Adrenal gland (tissue), 12 donors: ENCODE results near the gene IMMP2L. TPM values are rescaled to one million over a fixed set of nuclear protein-coding genes. Genes with fewer than 3 reads are reported as not detected.

ENCODE experiments used
- DNase-seq, 7 donors: peaks; one replicate each; pipeline ENCODE4 v3.0.0-alpha.2; 2019 to 2020
- H3K27ac ChIP-seq, 5 donors: fragments of 200-600 bp; sonication (generic) in 4 of 5; 1 replicate in 3 of 5; 2 replicates in 2 of 5; pipeline versions ENCODE4 v1.5.1 to v1.8.0; 2016 to 2020; ENCODE audit warnings: mild to moderate bottlenecking in 1 of 5
- H3K27me3 ChIP-seq: fragments of 200-600 bp; 2 replicates; pipeline ENCODE4 v1.8.0; 2021
- H3K36me3 ChIP-seq, 2 donors: fragments of 200-600 bp; replicated peaks in 1 of 2; 1 replicate in 1 of 2; 2 replicates in 1 of 2; pipeline versions ENCODE4 v1.5.1 to v1.8.0; 2018 to 2022
- H3K4me1 ChIP-seq, 2 donors: fragments of 200-600 bp; replicated peaks in 1 of 2; 1 replicate in 1 of 2; 2 replicates in 1 of 2; pipeline versions ENCODE4 v1.5.1 to v1.8.0; 2018 to 2021
- H3K4me3 ChIP-seq, 4 donors: fragments of 200-600 bp; sonication (generic) in 3 of 4; one replicate each; pipeline ENCODE4 v1.5.1; 2016 to 2018
- H3K9me3 ChIP-seq, 3 donors: fragments of 200-600 bp; sonication (generic) in 1 of 3; replicated peaks in 1 of 3; 1 replicate in 2 of 3; 2 replicates in 1 of 3; pipeline versions ENCODE4 v1.5.1 to v1.8.0; 2016 to 2021
- POLR2A ChIP-seq, 2 donors: fragments of 450-650 bp; IDR thresholded peaks; one replicate each; pipeline ENCODE4 v1.6.1; 2017; ENCODE audit warnings: antibody characterized with exemption in 2 of 2, mild to moderate bottlenecking in 2 of 2, moderate library complexity in 1 of 2
- WGBS, 4 donors: extraction: QIAGEN DNeasy Blood & Tissue Kit in 2 of 4; methylation state at CpG; one replicate each; pipeline versions ENCODE4 v1.1.5 to v1.1.7; 2013 to 2017; 5-methylcytosine and 5-hydroxymethylcytosine counted together
- intact Hi-C, 2 donors: fragments of 100-400 bp; cut with DNase I; formaldehyde crosslinking; loops; one replicate each; pipeline versions ENCODE4 v1.14.1 to v1.15.0; 2022 to 2023
- polyA plus RNA-seq, 3 donors: library from polyadenylated mRNA; stranded (reverse); fragments of 200-250 nt in 2 of 3; fragments of 350-450 nt in 1 of 3; fragmentation: Illumina TruSeq in 1 of 3; extraction: RNeasy Lipid Tissue Mini Kit (QIAGEN cat#74804) in 1 of 3; gene quantifications; one replicate each; pipeline ENCODE4 v1.2.3, GENCODE V29; 2013 to 2014
- total RNA-seq, 9 donors: library from RNA; depleted of rRNA in 4 of 9; stranded (reverse); fragments of >200 nt in 4 of 9; fragments of 120-200 nt in 1 of 9; fragmentation: NEBNext Ultra II Directional in 1 of 9; extraction: Animal tissue kit (Norgen Biotek cat#: 25700) in 1 of 9; gene quantifications; one replicate each; pipeline versions ENCODE4 v1.1.0 to v1.2.4, GENCODE V29; 2013 to 2023
- TF ChIP-seq, protein P1 (sequence below), 6 experiments: fragments of 450-650 bp in 4 of 6; fragments of 200-600 bp in 2 of 6; sonication (generic) in 1 of 6; IDR thresholded peaks; 1 replicate in 5 of 6; 2 replicates in 1 of 6; pipeline versions ENCODE4 v1.5.1 to v1.8.0; 2016 to 2021; ENCODE audit warnings: antibody characterized with exemption in 6 of 6, mild to moderate bottlenecking in 2 of 6, moderate library complexity in 1 of 6
- donor health status: healthy with polysubstance abuse.
- donor health status: Bipolar disorder and iron deficiency.
- donor health status: DM: yes; HTN: yes; CAD: no.
- donor health status: DM: no; HTN: no; CAD: no.
- donor health status: DM: no; HTN: no; CAD: no.
- donor health status: DM: yes; HTN: yes; CAD: no.

The IMMP2L gene
- total and polyA plus RNA-seq, 12 donors, result 13.4 to 34.1 (median 25.3) TPM

- Histone ChIP-seq H3K4me1 (peaks cover 13 to 19% of the 10 kb centered on the region in 2 donors), H3K4me3 (no peak overlapping the region), H3K9me3 (no peaks in the 10 kb centered on the region), H3K27me3 (no peaks in the 10 kb centered on the region), H3K27ac (no peak overlapping the region), H3K36me3 (no peaks in the 10 kb centered on the region)
- no peak for TF ChIP-seq POLR2A (IDR thresholded peaks at IDR 0.05)
- TF ChIP-seq, protein P1, sequence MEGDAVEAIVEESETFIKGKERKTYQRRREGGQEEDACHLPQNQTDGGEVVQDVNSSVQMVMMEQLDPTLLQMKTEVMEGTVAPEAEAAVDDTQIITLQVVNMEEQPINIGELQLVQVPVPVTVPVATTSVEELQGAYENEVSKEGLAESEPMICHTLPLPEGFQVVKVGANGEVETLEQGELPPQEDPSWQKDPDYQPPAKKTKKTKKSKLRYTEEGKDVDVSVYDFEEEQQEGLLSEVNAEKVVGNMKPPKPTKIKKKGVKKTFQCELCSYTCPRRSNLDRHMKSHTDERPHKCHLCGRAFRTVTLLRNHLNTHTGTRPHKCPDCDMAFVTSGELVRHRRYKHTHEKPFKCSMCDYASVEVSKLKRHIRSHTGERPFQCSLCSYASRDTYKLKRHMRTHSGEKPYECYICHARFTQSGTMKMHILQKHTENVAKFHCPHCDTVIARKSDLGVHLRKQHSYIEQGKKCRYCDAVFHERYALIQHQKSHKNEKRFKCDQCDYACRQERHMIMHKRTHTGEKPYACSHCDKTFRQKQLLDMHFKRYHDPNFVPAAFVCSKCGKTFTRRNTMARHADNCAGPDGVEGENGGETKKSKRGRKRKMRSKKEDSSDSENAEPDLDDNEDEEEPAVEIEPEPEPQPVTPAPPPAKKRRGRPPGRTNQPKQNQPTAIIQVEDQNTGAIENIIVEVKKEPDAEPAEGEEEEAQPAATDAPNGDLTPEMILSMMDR (IDR thresholded peaks at IDR 0.05), result no peak
- no peak for DNase-seq
- 74 to 96% (median 81%) methylated on average over 2 of the region's 2 CpGs for WGBS, 4 donors
- intact Hi-C loops, result no loop called here
Measured at GRCh38 chr7:110918949-110919548, 643.2 kb downstream of the IMMP2L start.

DNA sequence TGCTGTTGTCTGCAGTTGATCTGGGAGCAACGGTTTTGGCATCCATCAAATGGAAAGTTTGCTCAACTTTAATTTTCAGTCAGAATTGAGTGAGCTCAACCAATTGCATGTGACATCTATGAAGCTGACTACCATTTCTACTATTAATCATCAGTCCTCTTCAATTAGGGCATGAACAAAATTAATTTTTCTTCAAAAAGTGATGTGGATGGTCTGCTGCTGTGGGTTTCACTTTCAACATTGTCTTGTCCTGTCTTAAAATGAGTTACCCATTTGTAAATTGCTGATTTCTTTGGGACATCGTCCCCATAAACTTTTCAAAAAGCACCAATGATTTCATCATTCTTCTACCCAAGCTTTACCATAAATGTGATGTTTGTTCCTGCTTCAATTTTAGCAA, 648.0 kb downstream of the IMMP2L start:
- no peak for DNase-seq
- H3K27me3 ChIP-seq, result no peaks in the 10 kb centered on the region
- TF ChIP-seq POLR2A (IDR thresholded peaks at IDR 0.05), result no peak
- TF ChIP-seq, protein P1 (IDR thresholded peaks at IDR 0.05), result no peak
- H3K36me3 ChIP-seq, result no peaks in the 10 kb centered on the region
- H3K4me3 ChIP-seq, result no peak overlapping the region
- no peaks in the 10 kb centered on the region for H3K9me3 ChIP-seq
- intact Hi-C loops, result no loop called here
- no peak overlapping the region for H3K27ac ChIP-seq
- H3K4me1 ChIP-seq, result no peaks in the 10 kb centered on the region
- 83 to 91% (median 85%) methylated on average over 2 of the region's 2 CpGs for WGBS, 4 donors

DNA sequence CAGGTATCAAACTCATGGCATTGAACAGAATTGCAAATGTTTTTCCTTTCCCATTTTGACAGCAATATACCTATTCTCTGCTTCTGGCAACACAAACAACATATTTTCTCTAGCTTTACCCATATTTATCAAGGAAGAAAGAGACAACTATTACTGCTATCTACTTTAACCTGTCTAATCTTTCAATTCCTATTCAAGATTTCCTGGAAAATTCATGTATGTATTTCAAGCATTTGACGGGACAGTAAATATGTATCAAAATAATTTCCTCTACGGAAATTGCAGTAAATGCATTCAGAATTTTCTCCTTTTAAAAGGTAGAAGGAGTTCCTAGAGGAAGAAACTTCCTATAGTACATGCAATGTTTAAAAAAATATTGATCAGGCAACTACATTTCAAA, 650.7 kb downstream of the IMMP2L start:
- H3K27ac ChIP-seq, result no peak overlapping the region
- H3K4me1 ChIP-seq, result no peaks in the 10 kb centered on the region
- intact Hi-C loops, result no loop called here
- H3K27me3 ChIP-seq, result no peaks in the 10 kb centered on the region
- no peak overlapping the region for H3K4me3 ChIP-seq
- no peaks in the 10 kb centered on the region for H3K9me3 ChIP-seq
- H3K36me3 ChIP-seq, result no peaks in the 10 kb centered on the region
- TF ChIP-seq, protein P1 (IDR thresholded peaks at IDR 0.05), result no peak
- 86 to 95% (median 91%) methylated on average over 2 of the region's 2 CpGs for WGBS, 4 donors
- DNase-seq, result no peak

- intact Hi-C loops, result no loop called here
- H3K4me3 ChIP-seq, result no peak overlapping the region
- no peaks in the 10 kb centered on the region for H3K36me3 ChIP-seq
- H3K27ac ChIP-seq, result no peak overlapping the region
- no peak for DNase-seq
- no peaks in the 10 kb centered on the region for H3K4me1 ChIP-seq
- TF ChIP-seq POLR2A (IDR thresholded peaks at IDR 0.05), result no peak
- TF ChIP-seq, protein P1 (IDR thresholded peaks at IDR 0.05), result no peak
- 74 to 82% (median 77%) methylated on average over 3 of the region's 3 CpGs for WGBS, 4 donors
- H3K27me3 ChIP-seq, result no peaks in the 10 kb centered on the region
- no peaks in the 10 kb centered on the region for H3K9me3 ChIP-seq
Measured at GRCh38 chr7:110909117-110909516, 653.2 kb downstream of the IMMP2L start.
